A673 (cell line): ENCODE measurements around the gene TTC39A. TPM values are rescaled to one million over a fixed set of nuclear protein-coding genes. Genes with fewer than 3 reads are reported as not detected.

Source experiments
- BruUV-seq: library from RNA; stranded (reverse); fragments of 400-500 nt; replicated peaks from 2 replicates; lab custom pipeline; 2021; lab: Mats Ljungman, UMichigan
- CTCF ChIA-PET: fragments of 300-600 bp; sonication (Branson Sonifier 250); formaldehyde crosslinking; loops from one replicate; lab custom pipeline; 2022; ENCODE audit warnings: antibody characterized with exemption; lab: Charles Lee
- POLR2A ChIA-PET: fragments of 300-600 bp; sonication (Branson Sonifier 250); formaldehyde crosslinking; loops from one replicate; lab custom pipeline; 2022; ENCODE audit warnings: antibody characterized with exemption; ENCODE audit not compliant: low non-redundant PET; lab: Charles Lee
- DNase-seq: peaks from one replicate; pipeline ENCODE4 v3.0.0-alpha.2; 2015; ENCODE audit warnings: low spot score
- H3K27ac ChIP-seq: fragments of 200-600 bp; sonication (generic); 2 replicates; pipeline ENCODE4 v1.5.1; 2016; ENCODE audit warnings: mixed run types, low read depth, mild to moderate bottlenecking, mixed read lengths, antibody characterized with exemption, low read length; ENCODE audit not compliant: poor library complexity, severe bottlenecking
- H3K27me3 ChIP-seq: fragments of 200-600 bp; sonication (generic); replicated peaks from 2 replicates; pipeline ENCODE4 v1.6.1; 2017; ENCODE audit warnings: mixed run types, low read depth, mild to moderate bottlenecking, mixed read lengths, antibody characterized with exemption, low read length; ENCODE audit not compliant: insufficient read depth, poor library complexity
- H3K36me3 ChIP-seq: fragments of 200-600 bp; sonication (generic); 2 replicates; pipeline ENCODE4 v1.6.1; 2016; ENCODE audit warnings: mixed run types, mild to moderate bottlenecking, mixed read lengths, antibody characterized with exemption, low read length; ENCODE audit not compliant: insufficient read depth, poor library complexity, severe bottlenecking
- H3K4me1 ChIP-seq: fragments of 200-600 bp; sonication (generic); 2 replicates; pipeline ENCODE4 v1.6.1; 2017; ENCODE audit warnings: mixed run types, mild to moderate bottlenecking, mixed read lengths, antibody characterized with exemption, low read length; ENCODE audit not compliant: insufficient read depth, poor library complexity, severe bottlenecking
- H3K4me3 ChIP-seq: fragments of 200-600 bp; sonication (generic); 2 replicates; pipeline ENCODE4 v1.5.1; 2016; ENCODE audit warnings: low read depth, mixed run types, mild to moderate bottlenecking, mixed read lengths, low read length; ENCODE audit not compliant: poor library complexity, severe bottlenecking
- H3K9me3 ChIP-seq: fragments of 200-600 bp; sonication (generic); 2 replicates; pipeline ENCODE4 v1.6.1; 2016; ENCODE audit warnings: mixed run types, low read depth, mild to moderate bottlenecking, mixed read lengths, antibody characterized with exemption, low read length; ENCODE audit not compliant: poor library complexity, severe bottlenecking
- EZH2 ChIP-seq: fragments of 200-600 bp; sonication (generic); IDR thresholded peaks from 2 replicates; pipeline ENCODE4 v1.6.1; 2017; ENCODE audit warnings: borderline replicate concordance, low read depth, mild to moderate bottlenecking, mixed read lengths, antibody characterized with exemption, low read length; ENCODE audit not compliant: poor library complexity, severe bottlenecking
- intact Hi-C: fragments of 100-400 bp; cut with micrococcal nuclease; formaldehyde crosslinking; loops from one replicate; pipeline ENCODE4 v1.10.0; 2022; ENCODE audit not compliant: unreplicated experiment
- total RNA-seq: library from RNA; stranded (reverse); gene quantifications from 2 replicates; pipeline ENCODE4 v1.2.3, GENCODE V29; 2021
- TF ChIP-seq, protein P1 (sequence below): fragments of 300-800, 200-600 bp; sonication (generic); conservative IDR thresholded peaks from 2 replicates; pipeline ENCODE4 v1.5.1; 2017; ENCODE audit warnings: low read depth, mild to moderate bottlenecking, antibody characterized with exemption, low read length, moderate library complexity, mixed read lengths

The TTC39A gene
- total RNA-seq, 1 experiment from 2014 or later, result 3.1 TPM

- Histone ChIP-seq H3K36me3 (no peaks in the 10 kb centered on the region), H3K9me3 (no peaks in the 10 kb centered on the region), H3K27ac (no peak overlapping the region), H3K4me1 (no peaks in the 10 kb centered on the region), H3K27me3 (no peaks in the 10 kb centered on the region), H3K4me3 (no peak overlapping the region)
- no peak for TF ChIP-seq EZH2
- TF ChIP-seq, protein P1, sequence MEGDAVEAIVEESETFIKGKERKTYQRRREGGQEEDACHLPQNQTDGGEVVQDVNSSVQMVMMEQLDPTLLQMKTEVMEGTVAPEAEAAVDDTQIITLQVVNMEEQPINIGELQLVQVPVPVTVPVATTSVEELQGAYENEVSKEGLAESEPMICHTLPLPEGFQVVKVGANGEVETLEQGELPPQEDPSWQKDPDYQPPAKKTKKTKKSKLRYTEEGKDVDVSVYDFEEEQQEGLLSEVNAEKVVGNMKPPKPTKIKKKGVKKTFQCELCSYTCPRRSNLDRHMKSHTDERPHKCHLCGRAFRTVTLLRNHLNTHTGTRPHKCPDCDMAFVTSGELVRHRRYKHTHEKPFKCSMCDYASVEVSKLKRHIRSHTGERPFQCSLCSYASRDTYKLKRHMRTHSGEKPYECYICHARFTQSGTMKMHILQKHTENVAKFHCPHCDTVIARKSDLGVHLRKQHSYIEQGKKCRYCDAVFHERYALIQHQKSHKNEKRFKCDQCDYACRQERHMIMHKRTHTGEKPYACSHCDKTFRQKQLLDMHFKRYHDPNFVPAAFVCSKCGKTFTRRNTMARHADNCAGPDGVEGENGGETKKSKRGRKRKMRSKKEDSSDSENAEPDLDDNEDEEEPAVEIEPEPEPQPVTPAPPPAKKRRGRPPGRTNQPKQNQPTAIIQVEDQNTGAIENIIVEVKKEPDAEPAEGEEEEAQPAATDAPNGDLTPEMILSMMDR, result no peak
- no peak for DNase-seq
- no TSS peak for BruUV-seq
- intact Hi-C loops, result no loop called here
- ChIA-PET POLR2A (no interaction called here), CTCF (no interaction called here)
These were observed 7.8 kb downstream of the TTC39A start for GRCh38 chr1:51322417-51323101.

GRCh38 chr1:51321924-51322280 is 8.5 kb downstream of the TTC39A start:
- Histone ChIP-seq H3K27me3 (no peaks in the 10 kb centered on the region), H3K27ac (no peak overlapping the region), H3K4me3 (no peak overlapping the region), H3K4me1 (no peaks in the 10 kb centered on the region), H3K36me3 (no peaks in the 10 kb centered on the region), H3K9me3 (no peaks in the 10 kb centered on the region)
- POLR2A ChIA-PET, result no interaction called here
- CTCF ChIA-PET, result no interaction called here
- intact Hi-C loops, result no loop called here
- TF ChIP-seq, protein P1, result no peak
- TF ChIP-seq EZH2, result no peak
- BruUV-seq, result no TSS peak
- DNase-seq, result no peak

DNA sequence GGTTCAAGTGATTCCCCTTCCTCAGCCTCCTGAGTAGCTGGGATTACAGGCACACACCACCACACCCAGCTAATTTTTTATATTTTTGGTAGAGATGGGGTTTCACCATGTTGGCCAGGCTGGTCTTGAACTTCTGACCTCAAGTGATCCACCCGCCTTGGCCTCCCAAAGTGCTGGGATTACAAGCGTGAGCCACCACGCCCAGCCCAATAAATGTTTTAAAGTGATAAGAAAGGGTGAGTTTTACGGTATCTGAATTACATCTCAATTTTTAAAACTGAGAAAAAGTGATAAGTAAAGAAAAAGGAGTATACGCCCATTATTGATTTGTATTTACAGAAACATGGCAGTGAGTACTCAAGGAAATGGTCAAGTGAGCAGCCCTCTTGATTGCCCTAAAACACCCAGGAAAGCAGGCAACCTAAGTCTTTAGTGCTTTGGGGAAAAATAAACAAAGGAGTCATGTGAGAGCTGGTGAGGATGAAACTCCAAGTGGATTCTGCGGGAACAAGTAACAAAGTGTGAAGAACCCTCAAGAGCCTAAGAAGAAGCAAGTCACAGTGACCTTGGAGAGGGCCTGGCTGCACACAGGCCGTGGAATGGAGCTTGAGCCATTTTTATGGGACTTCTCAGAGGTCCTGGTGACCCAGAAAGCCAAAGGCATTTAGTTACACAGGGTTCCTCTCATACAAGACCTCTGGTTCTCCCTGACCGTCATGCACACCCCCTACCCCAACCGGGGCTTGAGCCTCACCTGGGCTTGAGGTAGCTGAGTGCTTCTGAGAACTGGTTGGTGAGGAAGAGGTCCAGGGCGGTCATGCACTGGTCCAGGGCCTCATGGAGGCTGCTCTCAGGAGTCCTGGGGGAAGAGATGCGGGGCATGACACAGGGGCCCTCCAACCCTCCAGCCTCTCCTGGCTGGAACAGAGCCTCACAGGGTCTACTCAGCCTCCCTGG is 9.1 kb downstream of the TTC39A start:
- H3K36me3 ChIP-seq, result no peaks in the 10 kb centered on the region
- H3K4me3 ChIP-seq, result no peak overlapping the region
- H3K4me1 ChIP-seq, result no peaks in the 10 kb centered on the region
- no peak for DNase-seq
- ChIA-PET POLR2A (no interaction called here), CTCF (no interaction called here)
- no peaks in the 10 kb centered on the region for H3K9me3 ChIP-seq
- intact Hi-C loops, result no loop called here
- TF ChIP-seq, protein P1, result no peak
- no peak for TF ChIP-seq EZH2
- H3K27ac ChIP-seq, result no peak overlapping the region
- no TSS peak for BruUV-seq
- no peaks in the 10 kb centered on the region for H3K27me3 ChIP-seq
